ENCODE data around the gene FGF22. TPM values are rescaled to one million over a fixed set of nuclear protein-coding genes. Genes with fewer than 3 reads are reported as not detected.
A peak's percentile ranks its signal among the peaks of the same experiment; 100 is the strongest.

Gene FGF22
- total RNA-seq, 1 experiment from 2014 or later = not detected

DNA sequence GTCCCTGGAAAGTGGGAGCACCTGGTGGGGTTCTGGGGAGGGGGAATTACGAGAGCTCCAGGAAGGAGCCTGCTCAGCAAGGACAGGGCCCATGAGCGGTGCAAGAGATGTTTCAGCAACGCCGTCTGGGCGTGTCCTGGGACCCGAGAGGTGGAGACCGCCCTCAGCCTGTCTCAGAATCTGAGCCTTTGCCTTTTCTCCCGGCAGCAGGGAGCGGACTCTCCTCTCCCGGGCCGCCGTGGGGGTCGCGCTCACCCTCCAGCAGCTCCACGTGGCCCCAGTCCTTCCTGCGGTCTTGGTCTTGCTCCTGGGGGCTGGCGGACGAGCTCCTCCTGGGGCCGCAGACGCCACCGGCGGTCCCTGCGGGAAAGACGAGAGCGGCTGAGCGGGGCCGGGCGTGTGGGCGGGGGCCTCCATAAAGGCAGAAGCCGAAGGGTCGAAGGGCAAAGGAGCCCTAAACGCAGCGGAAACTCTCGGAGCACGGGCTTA, 7.1 kb upstream of the FGF22 start:
- H3K9me2 ChIP-seq (replicated peaks; ENCODE audit: insufficient read depth, low read length) = no peaks in the 10 kb centered on the region
- H3K4me2 ChIP-seq (ENCODE audit: low read depth, low read length, poor library complexity, severe bottlenecking) = peak overlapping the region; percentile 83
- H3K9me3 ChIP-seq (ENCODE audit: low read length) = no peaks in the 10 kb centered on the region
- H3K36me3 ChIP-seq (ENCODE audit: insufficient read depth, low read length) = peaks cover 9% of the 10 kb centered on the region
- peak overlapping the region; percentile 97 for H3K4me3 ChIP-seq (ENCODE audit: low read length)
- H3K27ac ChIP-seq (ENCODE audit: low read length) = peak overlapping the region; percentile 24; the same call in 1 of the 2 replicates
- H3K79me2 ChIP-seq (ENCODE audit: low read length) = peaks cover 45% of the 10 kb centered on the region
- peak overlapping the region; percentile 92 for H3K9ac ChIP-seq (ENCODE audit: low read length)
- peak; percentile 81 for DNase-seq
- no peaks in the 10 kb centered on the region for H4K20me1 ChIP-seq (ENCODE audit: insufficient read depth, low read depth, low read length)
- H3K4me1 ChIP-seq (ENCODE audit: low read length) = peaks cover 14% of the 10 kb centered on the region
- H3K27me3 ChIP-seq (ENCODE audit: low read length) = no peaks in the 10 kb centered on the region
- H2AFZ ChIP-seq (ENCODE audit: low read length) = peak overlapping the region; percentile 83

DNA sequence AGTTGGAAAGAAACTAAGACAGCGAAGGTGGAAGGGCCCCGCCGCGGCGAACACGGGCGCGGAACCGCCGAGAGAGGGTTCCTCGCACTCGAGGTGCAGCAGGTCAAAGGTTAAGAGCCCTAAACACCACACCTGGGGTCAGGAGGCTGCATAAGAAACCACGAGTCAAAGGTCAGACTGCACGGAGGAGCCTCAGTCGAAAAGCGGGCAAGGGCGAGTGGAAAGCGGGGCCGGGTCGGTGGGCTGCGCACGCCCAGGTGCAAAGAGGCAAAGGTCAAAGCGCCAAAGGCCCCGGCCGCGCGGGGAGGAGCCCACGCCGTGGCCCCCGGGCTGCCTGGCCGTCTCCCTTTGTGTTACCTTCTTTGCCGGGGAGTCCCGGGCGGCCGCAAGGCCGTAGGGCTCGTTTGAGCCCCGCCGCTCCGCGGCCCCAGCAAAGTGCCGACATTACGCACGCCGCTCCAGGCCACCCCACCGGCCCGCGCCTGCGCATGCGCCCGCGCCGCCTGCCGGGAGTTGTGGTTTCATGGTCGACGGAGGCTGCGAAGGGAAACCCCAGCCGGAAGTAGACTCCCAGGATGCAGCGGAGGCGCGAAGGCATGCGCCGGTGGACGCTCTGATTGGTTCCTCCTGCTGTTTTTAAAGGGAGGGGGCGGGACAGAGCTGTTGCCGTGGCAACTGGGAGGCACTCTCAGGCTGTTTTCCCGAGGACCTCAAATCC, 6.5 kb upstream of the FGF22 start, which contains the start of gene POLRMT:
Gene POLRMT, minus strand, starts transcription at position 470 of the 718 bp plus-strand sequence. Its CDS starts 25 bp downstream, at position 445.
- H3K27ac ChIP-seq (ENCODE audit: low read length) = peak within 1 kb of the TSS; percentile 24; the same call in 1 of the 2 replicates

DNA sequence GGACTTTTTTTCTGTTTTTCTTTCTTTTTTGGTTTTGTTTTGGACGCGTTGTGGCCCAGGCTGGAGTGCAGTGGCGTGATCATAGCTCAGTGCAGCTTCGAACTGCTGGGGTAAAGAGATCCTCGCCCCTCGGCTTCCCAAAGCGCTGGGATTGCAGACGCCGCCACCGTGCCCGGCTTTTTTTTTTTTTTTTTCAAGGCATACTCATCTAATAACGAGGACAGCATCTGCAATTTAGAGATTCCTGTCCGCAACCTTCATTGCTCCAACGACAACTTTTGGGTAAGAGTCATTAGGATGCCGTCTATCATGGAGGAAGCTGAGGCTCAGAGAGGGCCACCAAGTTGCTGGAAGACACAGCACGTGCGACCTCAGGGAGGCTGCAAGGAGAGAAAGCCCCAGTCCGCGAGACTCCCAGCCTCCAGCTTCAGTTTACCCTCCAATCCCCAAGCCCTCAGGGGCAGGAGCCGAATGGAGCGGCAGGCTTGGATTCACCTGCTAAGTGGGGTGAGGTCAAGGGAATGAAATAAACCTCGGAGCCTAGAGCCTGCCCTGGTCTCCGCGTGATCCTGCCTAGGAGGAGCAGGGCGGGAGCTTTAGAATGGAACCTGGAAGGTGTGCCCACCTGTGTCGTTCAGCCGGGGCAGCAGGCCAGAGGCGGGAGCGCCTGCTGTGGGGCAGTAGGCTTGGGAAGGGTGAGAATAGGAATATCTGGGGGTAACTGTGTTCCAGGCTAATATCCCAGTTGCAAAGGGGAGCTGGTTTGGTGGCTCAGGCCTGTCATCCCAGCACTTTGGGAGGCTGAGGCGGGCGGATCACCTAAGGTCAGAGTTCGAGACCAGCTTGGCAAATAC, 5.7 kb upstream of the FGF22 start:
- peak overlapping the region; percentile 83 for H3K4me2 ChIP-seq (ENCODE audit: low read depth, low read length, poor library complexity, severe bottlenecking)
- DNase-seq = no peak
- peaks cover 1% of the 10 kb centered on the region for H3K36me3 ChIP-seq (ENCODE audit: insufficient read depth, low read length)
- H2AFZ ChIP-seq (ENCODE audit: low read length) = peak overlapping the region; percentile 87; the same call in 1 of the 2 replicates
- peaks cover 14% of the 10 kb centered on the region for H3K4me1 ChIP-seq (ENCODE audit: low read length)
- no peak overlapping the region for H3K27ac ChIP-seq (ENCODE audit: low read length)
- no peaks in the 10 kb centered on the region for H3K9me2 ChIP-seq (replicated peaks; ENCODE audit: insufficient read depth, low read length)
- peak overlapping the region; percentile 64 for H3K4me3 ChIP-seq (ENCODE audit: low read length)
- H3K79me2 ChIP-seq (ENCODE audit: low read length) = peaks cover 34% of the 10 kb centered on the region
- H3K9ac ChIP-seq (ENCODE audit: low read length) = peak overlapping the region; percentile 67
- H4K20me1 ChIP-seq (ENCODE audit: insufficient read depth, low read depth, low read length) = 0 out of 2 replicates have a peak, but pooled peaks cover 8% of the 10 kb centered on the region
- no peaks in the 10 kb centered on the region for H3K9me3 ChIP-seq (ENCODE audit: low read length)
- H3K27me3 ChIP-seq (ENCODE audit: low read length) = no peaks in the 10 kb centered on the region

More for the DNA sequence above, 6.5 kb upstream of the FGF22 start, which contains the start of gene POLRMT:
- Histone ChIP-seq H3K9me2 (replicated peaks; ENCODE audit: insufficient read depth, low read length) (no peaks in the 10 kb centered on the region), H2AFZ (ENCODE audit: low read length) (peak within 1 kb of the TSS; percentile 87), H3K4me1 (ENCODE audit: low read length) (peaks cover 14% of the 10 kb centered on the region), H3K9me3 (ENCODE audit: low read length) (no peaks in the 10 kb centered on the region), H3K27me3 (ENCODE audit: low read length) (no peaks in the 10 kb centered on the region), H3K79me2 (ENCODE audit: low read length) (peaks cover 41% of the 10 kb centered on the region), H3K36me3 (ENCODE audit: insufficient read depth, low read length) (peaks cover 6% of the 10 kb centered on the region), H3K9ac (ENCODE audit: low read length) (peak within 1 kb of the TSS; percentile 92), H4K20me1 (ENCODE audit: insufficient read depth, low read depth, low read length) (no peaks in the 10 kb centered on the region), H3K4me3 (ENCODE audit: low read length) (peak within 1 kb of the TSS; percentile 97), H3K4me2 (ENCODE audit: low read depth, low read length, poor library complexity, severe bottlenecking) (peak within 1 kb of the TSS; percentile 83)
- DNase-seq = peak; percentile 99

DNA sequence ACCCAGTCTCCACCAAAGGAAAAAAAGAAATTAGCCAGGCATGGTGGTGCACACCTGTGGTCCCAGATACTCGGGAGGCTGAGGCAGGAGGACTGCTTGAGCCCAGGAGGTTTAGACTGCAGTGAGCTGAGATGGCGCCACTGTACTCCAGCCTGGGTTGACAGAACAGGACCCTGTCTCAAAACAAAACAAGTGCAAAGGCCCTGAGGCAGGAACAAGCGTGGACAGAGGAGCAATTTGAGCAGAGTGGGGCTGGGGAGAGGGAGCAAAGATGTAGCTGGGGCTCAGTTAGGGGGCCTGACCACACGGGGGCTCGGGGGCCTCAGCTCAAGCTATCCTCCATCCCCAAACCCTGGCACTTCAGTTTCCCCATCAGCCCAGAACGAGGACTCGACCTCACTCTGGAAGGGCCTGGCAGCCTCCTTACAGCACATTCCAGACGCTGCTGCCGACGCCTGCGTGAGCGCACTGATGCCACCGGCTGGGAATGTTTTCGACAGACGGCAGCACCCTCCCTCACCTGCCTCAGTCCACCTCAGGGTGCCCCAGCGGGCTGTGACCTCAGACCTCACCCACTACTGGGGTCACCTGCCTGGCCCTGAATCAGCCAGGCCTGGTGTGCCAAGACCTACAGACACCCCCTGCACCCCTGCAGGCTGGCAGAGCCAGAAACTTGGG, 4.6 kb upstream of the FGF22 start:
- Histone ChIP-seq H3K4me2 (ENCODE audit: low read depth, low read length, poor library complexity, severe bottlenecking) (no peak overlapping the region), H3K9me2 (replicated peaks; ENCODE audit: insufficient read depth, low read length) (no peaks in the 10 kb centered on the region), H3K9me3 (ENCODE audit: low read length) (no peaks in the 10 kb centered on the region), H3K27me3 (ENCODE audit: low read length) (no peaks in the 10 kb centered on the region), H3K79me2 (ENCODE audit: low read length) (peaks cover 30% of the 10 kb centered on the region), H3K27ac (ENCODE audit: low read length) (no peak overlapping the region), H3K36me3 (ENCODE audit: insufficient read depth, low read length) (no peaks in the 10 kb centered on the region; the same call in 1 of the 2 replicates), H3K4me1 (ENCODE audit: low read length) (peaks cover 21% of the 10 kb centered on the region), H3K4me3 (ENCODE audit: low read length) (no peak overlapping the region), H3K9ac (ENCODE audit: low read length) (no peak overlapping the region), H2AFZ (ENCODE audit: low read length) (no peak overlapping the region), H4K20me1 (ENCODE audit: insufficient read depth, low read depth, low read length) (peaks cover 12% of the 10 kb centered on the region; the same call in 1 of the 2 replicates)
- no peak for DNase-seq

DNA sequence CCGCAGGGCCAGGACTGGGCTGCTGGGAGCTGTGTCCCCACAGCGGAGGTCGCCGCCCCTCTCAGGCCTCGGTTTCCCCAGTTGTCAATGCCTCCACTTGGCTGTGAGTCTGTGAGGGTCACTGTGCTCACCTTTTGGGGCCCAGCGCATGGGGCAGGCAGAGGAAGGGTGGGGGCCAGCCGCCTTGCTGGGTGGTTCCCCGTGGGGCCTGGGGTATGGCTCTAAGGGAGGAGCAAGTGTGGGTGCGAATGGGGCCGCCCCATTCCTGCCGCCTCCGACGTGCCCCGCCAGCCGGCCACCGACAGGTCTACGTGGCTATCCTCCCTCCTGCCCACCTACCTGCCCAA, 800 bp upstream of the FGF22 start:
- H3K9ac ChIP-seq (ENCODE audit: low read length) = no peak overlapping the region
- H3K79me2 ChIP-seq (ENCODE audit: low read length) = no peaks in the 10 kb centered on the region

DNA sequence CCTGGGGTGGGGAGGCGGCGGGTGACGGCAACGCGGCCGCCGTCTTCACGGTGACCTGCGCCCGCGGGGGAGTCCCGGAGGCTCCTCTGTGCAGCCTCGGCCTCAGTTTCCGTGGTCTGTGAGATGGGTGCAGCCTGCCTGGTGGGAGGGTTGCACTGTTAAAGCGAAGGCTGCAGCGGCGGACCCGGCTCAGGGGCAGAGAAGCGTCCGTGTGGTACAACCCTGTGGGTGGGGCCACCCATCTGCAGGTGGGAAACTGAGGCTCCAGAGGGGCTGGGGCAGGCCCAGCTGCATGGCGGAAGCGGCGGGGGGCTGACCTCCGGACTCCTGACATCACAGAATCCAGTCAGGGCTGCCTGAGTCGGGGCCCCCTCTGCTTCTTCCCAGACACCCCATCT, 481 bp downstream of the FGF22 start:
- H3K79me2 ChIP-seq (ENCODE audit: low read length) = no peaks in the 10 kb centered on the region
- H2AFZ ChIP-seq (ENCODE audit: low read length) = no peak overlapping the region
- H3K27ac ChIP-seq (ENCODE audit: low read length) = no peak overlapping the region
- no peaks in the 10 kb centered on the region for H3K9me3 ChIP-seq (ENCODE audit: low read length)
- peak overlapping the region; percentile 35 for H3K4me2 ChIP-seq (ENCODE audit: low read depth, low read length, poor library complexity, severe bottlenecking)
- no peak overlapping the region for H3K9ac ChIP-seq (ENCODE audit: low read length)
- no peak for DNase-seq
- no peaks in the 10 kb centered on the region for H3K36me3 ChIP-seq (ENCODE audit: insufficient read depth, low read length)
- H3K4me3 ChIP-seq (ENCODE audit: low read length) = no peak overlapping the region; the same call in 1 of the 2 replicates
- H3K4me1 ChIP-seq (ENCODE audit: low read length) = peaks cover 18% of the 10 kb centered on the region
- no peaks in the 10 kb centered on the region for H3K27me3 ChIP-seq (ENCODE audit: low read length)
- H4K20me1 ChIP-seq (ENCODE audit: insufficient read depth, low read depth, low read length) = peaks cover 22% of the 10 kb centered on the region; the same call in 1 of the 2 replicates
- no peaks in the 10 kb centered on the region for H3K9me2 ChIP-seq (replicated peaks; ENCODE audit: insufficient read depth, low read length)

More for the DNA sequence above, 800 bp upstream of the FGF22 start:
- H3K4me2 ChIP-seq (ENCODE audit: low read depth, low read length, poor library complexity, severe bottlenecking) = no peak overlapping the region
- no peak for DNase-seq
- H3K9me2 ChIP-seq (replicated peaks; ENCODE audit: insufficient read depth, low read length) = no peaks in the 10 kb centered on the region
- no peaks in the 10 kb centered on the region for H3K36me3 ChIP-seq (ENCODE audit: insufficient read depth, low read length)
- peaks cover 13% of the 10 kb centered on the region for H3K4me1 ChIP-seq (ENCODE audit: low read length)
- H3K4me3 ChIP-seq (ENCODE audit: low read length) = no peak overlapping the region
- peaks cover 22% of the 10 kb centered on the region; the same call in 1 of the 2 replicates for H4K20me1 ChIP-seq (ENCODE audit: insufficient read depth, low read depth, low read length)
- H3K9me3 ChIP-seq (ENCODE audit: low read length) = no peaks in the 10 kb centered on the region
- H3K27ac ChIP-seq (ENCODE audit: low read length) = no peak overlapping the region
- no peaks in the 10 kb centered on the region for H3K27me3 ChIP-seq (ENCODE audit: low read length)
- H2AFZ ChIP-seq (ENCODE audit: low read length) = no peak overlapping the region

DNA sequence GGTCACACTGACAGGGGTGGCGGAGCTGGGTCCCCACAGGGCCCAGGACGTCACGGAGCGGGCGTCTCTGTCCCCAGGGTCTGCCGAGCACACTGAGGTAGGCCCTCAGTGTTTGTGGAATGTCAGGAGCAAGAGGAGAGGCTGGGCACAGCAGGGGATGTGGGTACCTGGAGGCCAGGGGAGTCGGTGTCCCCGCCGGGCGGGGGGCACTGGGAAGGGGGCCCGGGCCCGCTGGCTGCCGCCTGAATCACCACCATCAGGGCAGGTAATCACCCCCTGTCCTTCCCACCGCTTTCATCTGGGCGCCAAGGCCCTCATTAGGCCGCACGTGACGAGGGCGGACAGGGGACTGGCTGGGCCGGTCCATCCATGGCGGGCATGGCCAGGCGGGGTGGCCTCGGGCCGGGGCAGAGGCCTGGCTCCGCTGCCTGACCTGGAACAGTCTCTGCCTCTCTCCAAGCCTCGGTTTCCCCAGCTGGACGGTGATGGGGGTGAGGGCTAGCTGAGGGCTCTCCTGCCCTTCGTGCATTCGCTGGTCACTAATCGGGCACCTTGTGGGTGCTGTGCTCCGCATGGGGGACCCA, 1.0 kb downstream of the FGF22 start:
- H3K9me2 ChIP-seq (replicated peaks; ENCODE audit: insufficient read depth, low read length) = no peaks in the 10 kb centered on the region
- H2AFZ ChIP-seq (ENCODE audit: low read length) = no peak overlapping the region
- H3K79me2 ChIP-seq (ENCODE audit: low read length) = no peaks in the 10 kb centered on the region
- no peaks in the 10 kb centered on the region for H3K27me3 ChIP-seq (ENCODE audit: low read length)
- H3K27ac ChIP-seq (ENCODE audit: low read length) = no peak overlapping the region
- H3K36me3 ChIP-seq (ENCODE audit: insufficient read depth, low read length) = no peaks in the 10 kb centered on the region
- no peak overlapping the region for H3K4me2 ChIP-seq (ENCODE audit: low read depth, low read length, poor library complexity, severe bottlenecking)
- peaks cover 18% of the 10 kb centered on the region for H3K4me1 ChIP-seq (ENCODE audit: low read length)
- DNase-seq = no peak
- H3K9me3 ChIP-seq (ENCODE audit: low read length) = no peaks in the 10 kb centered on the region
- no peak overlapping the region for H3K4me3 ChIP-seq (ENCODE audit: low read length)
- peaks cover 24% of the 10 kb centered on the region; the same call in 1 of the 2 replicates for H4K20me1 ChIP-seq (ENCODE audit: insufficient read depth, low read depth, low read length)
- no peak overlapping the region for H3K9ac ChIP-seq (ENCODE audit: low read length)

All from Karpas-422 (cell line).